SK-N-MC (cell line): Measurements from ENCODE around the gene SWT1.
"Not testable (repeated sequence)": the region's sequence is repeated elsewhere in the genome, so short reads cannot be mapped to it uniquely, and the experiment has no call there.

Experiments used
- DNase-seq: peaks from one replicate; pipeline ENCODE4 v3.0.0-alpha.2; 2011; ENCODE audit warnings: low read depth, low spot score
- H3K27ac ChIP-seq: fragments of 200-600 bp; sonication (generic); 2 replicates; pipeline ENCODE4 v1.5.1; 2016; ENCODE audit warnings: mixed run types
- H3K36me3 ChIP-seq: fragments of 200-600 bp; sonication (generic); 2 replicates; pipeline ENCODE4 v1.6.1; 2017; ENCODE audit warnings: antibody characterized with exemption, low read length, mixed read lengths; ENCODE audit not compliant: insufficient read depth
- H3K4me3 ChIP-seq: fragments of 200-600 bp; sonication (generic); 2 replicates; pipeline ENCODE4 v1.5.1; 2016
- H3K9ac ChIP-seq: fragments of 200-600 bp; sonication (generic); 2 replicates; pipeline ENCODE4 v1.8.0; 2017; ENCODE audit warnings: mixed run types, mixed read lengths; ENCODE audit not compliant: insufficient read length
- H3K9me3 ChIP-seq: fragments of 200-600 bp; sonication (generic); 2 replicates; pipeline ENCODE4 v1.6.1; 2017; ENCODE audit warnings: low read depth, mild to moderate bottlenecking, antibody characterized with exemption, low read length, moderate library complexity, mixed read lengths
- EZH2 ChIP-seq: fragments of 200-600 bp; sonication (generic); IDR thresholded peaks from one replicate; pipeline ENCODE4 v1.6.1; 2017; ENCODE audit warnings: antibody characterized with exemption
- FOXP2 ChIP-seq: optimal IDR thresholded peaks from 2 replicates; pipeline ENCODE3; 2011; ENCODE audit warnings: mild to moderate bottlenecking, moderate library complexity; ENCODE audit not compliant: insufficient read depth; ENCODE audit errors: extremely low read length, control extremely low read depth
- POLR2AphosphoS5 ChIP-seq: IDR thresholded peaks from 2 replicates; pipeline ENCODE4 v1.6.1; 2012; ENCODE audit warnings: mild to moderate bottlenecking, low read depth, low read length, borderline replicate concordance

SWT1 gene

GRCh38 chr1:185237661-185238060 is 80.7 kb downstream of the SWT1 start:
- H3K36me3 ChIP-seq, result no peaks in the 10 kb centered on the region; the same call in 1 of the 2 replicates
- no peak for DNase-seq
- TF ChIP-seq FOXP2, result no peak
- no peak for TF ChIP-seq POLR2AphosphoS5
- TF ChIP-seq EZH2, result no peak

GRCh38 chr1:185238447-185238846 is 81.5 kb downstream of the SWT1 start:
- TF ChIP-seq FOXP2 (no peak), EZH2 (no peak), POLR2AphosphoS5 (no peak)
- Histone ChIP-seq H3K4me3 (no peak overlapping the region), H3K9ac (no peak overlapping the region), H3K36me3 (no peaks in the 10 kb centered on the region; the same call in 1 of the 2 replicates), H3K27ac (no peak overlapping the region), H3K9me3 (peaks cover 2% of the 10 kb centered on the region; the same call in 1 of the 2 replicates)
- DNase-seq, result no peak

More at GRCh38 chr1:185237661-185238060, 80.7 kb downstream of the SWT1 start:
- Histone ChIP-seq H3K27ac (no peak overlapping the region), H3K9me3 (peaks cover 2% of the 10 kb centered on the region; the same call in 1 of the 2 replicates), H3K9ac (no peak overlapping the region), H3K4me3 (no peak overlapping the region)

- no peak overlapping the region for H3K9ac ChIP-seq
- peaks cover 2% of the 10 kb centered on the region; the same call in 1 of the 2 replicates for H3K9me3 ChIP-seq
- no peak for DNase-seq
- H3K4me3 ChIP-seq, result no peak overlapping the region
- TF ChIP-seq EZH2 (no peak), POLR2AphosphoS5 (no peak), FOXP2 (no peak)
- H3K36me3 ChIP-seq, result no peaks in the 10 kb centered on the region; the same call in 1 of the 2 replicates
- H3K27ac ChIP-seq, result no peak overlapping the region
Measured at GRCh38 chr1:185239861-185240260, 82.9 kb downstream of the SWT1 start.

- H3K36me3 ChIP-seq, result no peaks in the 10 kb centered on the region; the same call in 1 of the 2 replicates
- H3K9me3 ChIP-seq, result peaks cover 2% of the 10 kb centered on the region; the same call in 1 of the 2 replicates
- H3K27ac ChIP-seq, result no peak overlapping the region
- H3K9ac ChIP-seq, result no peak overlapping the region
- no peak for DNase-seq
- H3K4me3 ChIP-seq, result no peak overlapping the region
- TF ChIP-seq FOXP2 (no peak), EZH2 (no peak), POLR2AphosphoS5 (no peak)
Measured at GRCh38 chr1:185241127-185241526, 84.2 kb downstream of the SWT1 start.

- DNase-seq, result no peak
- Histone ChIP-seq H3K4me3 (no peak overlapping the region), H3K36me3 (no peaks in the 10 kb centered on the region), H3K9ac (no peak overlapping the region), H3K9me3 (no peaks in the 10 kb centered on the region), H3K27ac (no peak overlapping the region)
- no peak for TF ChIP-seq EZH2
- no peak for TF ChIP-seq FOXP2
- TF ChIP-seq POLR2AphosphoS5, result no peak
Measured at GRCh38 chr1:185244015-185244747, 87.2 kb downstream of the SWT1 start.

GRCh38 chr1:185245466-185245865 is 88.5 kb downstream of the SWT1 start:
- H3K9me3 ChIP-seq, result no peaks in the 10 kb centered on the region
- H3K36me3 ChIP-seq, result no peaks in the 10 kb centered on the region
- DNase-seq, result no peak
- no peak overlapping the region for H3K9ac ChIP-seq
- no peak overlapping the region for H3K27ac ChIP-seq
- no peak for TF ChIP-seq FOXP2
- TF ChIP-seq EZH2, result no peak
- TF ChIP-seq POLR2AphosphoS5, result no peak
- H3K4me3 ChIP-seq, result no peak overlapping the region

GRCh38 chr1:185249563-185249962 is 92.6 kb downstream of the SWT1 start:
- Histone ChIP-seq H3K36me3 (no peaks in the 10 kb centered on the region), H3K9me3 (no peaks in the 10 kb centered on the region), H3K9ac (no peak overlapping the region), H3K27ac (no peak overlapping the region), H3K4me3 (no peak overlapping the region)
- no peak for DNase-seq
- TF ChIP-seq POLR2AphosphoS5 (no peak), EZH2 (no peak), FOXP2 (no peak)

DNA sequence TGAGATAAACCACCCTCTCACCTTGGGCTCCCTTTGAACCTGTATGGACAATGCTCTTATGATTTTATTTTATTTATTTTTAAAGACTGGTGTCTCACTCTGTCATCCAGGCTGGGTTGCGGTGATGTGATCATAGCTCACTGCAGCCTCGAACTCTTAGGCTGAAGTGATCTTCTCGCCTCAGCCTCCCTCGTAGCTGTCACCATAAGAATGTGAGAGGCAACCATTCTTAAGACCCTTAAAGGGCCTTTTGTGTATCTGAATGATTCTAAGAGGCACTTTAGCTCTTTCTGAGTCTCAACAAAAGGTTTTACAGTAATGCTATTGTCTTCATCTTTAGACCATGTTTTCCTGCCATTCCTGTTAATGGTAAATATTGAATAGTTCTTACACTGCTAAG is 93.1 kb downstream of the SWT1 start:
- no peaks in the 10 kb centered on the region for H3K36me3 ChIP-seq
- H3K27ac ChIP-seq, result no peak overlapping the region
- no peak overlapping the region for H3K9ac ChIP-seq
- DNase-seq, result no peak
- TF ChIP-seq EZH2, result no peak
- no peak for TF ChIP-seq POLR2AphosphoS5
- no peak for TF ChIP-seq FOXP2
- no peaks in the 10 kb centered on the region for H3K9me3 ChIP-seq
- no peak overlapping the region for H3K4me3 ChIP-seq

- H3K9me3 ChIP-seq, H3K36me3 ChIP-seq, H3K9ac ChIP-seq, DNase-seq, H3K4me3 ChIP-seq, H3K27ac ChIP-seq: not testable (repeated sequence)
Measured at GRCh38 chr1:185251928-185252327, 95.0 kb downstream of the SWT1 start.

GRCh38 chr1:185252404-185252803 is 95.4 kb downstream of the SWT1 start:
- not testable (repeated sequence) for H3K36me3 ChIP-seq, H3K9me3 ChIP-seq, H3K4me3 ChIP-seq, H3K27ac ChIP-seq, DNase-seq, H3K9ac ChIP-seq

DNA sequence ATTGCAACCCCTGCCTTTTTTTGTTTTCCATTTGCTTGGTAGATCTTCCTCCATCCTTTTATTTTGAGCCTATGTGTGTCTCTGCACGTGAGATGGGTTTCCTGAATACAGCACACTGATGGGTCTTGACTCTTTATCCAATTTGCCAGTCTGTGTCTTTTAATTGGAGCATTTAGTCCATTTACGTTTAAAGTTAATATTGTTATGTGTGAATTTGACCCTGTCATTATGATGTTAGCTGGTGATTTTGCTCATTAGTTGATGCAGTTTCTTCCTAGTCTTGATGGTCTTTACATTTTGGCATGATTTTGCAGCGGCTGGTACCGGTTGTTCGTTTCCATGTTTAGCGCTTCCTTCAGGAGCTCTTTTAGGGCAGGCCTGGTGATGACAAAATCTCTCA is 98.6 kb downstream of the SWT1 start:
- H3K36me3 ChIP-seq, DNase-seq, H3K9ac ChIP-seq, H3K4me3 ChIP-seq, H3K27ac ChIP-seq, H3K9me3 ChIP-seq: not testable (repeated sequence)

GRCh38 chr1:185257116-185257949 is 100.4 kb downstream of the SWT1 start:
- DNase-seq, H3K9me3 ChIP-seq, H3K27ac ChIP-seq, H3K9ac ChIP-seq, H3K36me3 ChIP-seq, H3K4me3 ChIP-seq: not testable (repeated sequence)
